Erythroblast (primary cell): ENCODE results near the gene GABRP.
A peak's percentile ranks its signal among the peaks of the same experiment; 100 is the strongest.

Experiments used
- DNase-seq, 2 experiments: peaks; one replicate each; lab custom pipeline; 2025; lab: John Stamatoyannopoulos, UW
- GATA1 ChIP-seq: IDR thresholded peaks from 2 replicates; pipeline ENCODE4 v1.6.1; 2011; ENCODE audit warnings: low read depth, mild to moderate bottlenecking, control low read depth, low read length, moderate library complexity
- POLR2A ChIP-seq: IDR thresholded peaks from 2 replicates; pipeline ENCODE4 v1.6.1; 2011; ENCODE audit warnings: mild to moderate bottlenecking, low read length

Gene GABRP

GRCh38 chr5:170843870-170844269 lies 60.3 kb downstream of the GABRP start:
- no peak for DNase-seq

DNA sequence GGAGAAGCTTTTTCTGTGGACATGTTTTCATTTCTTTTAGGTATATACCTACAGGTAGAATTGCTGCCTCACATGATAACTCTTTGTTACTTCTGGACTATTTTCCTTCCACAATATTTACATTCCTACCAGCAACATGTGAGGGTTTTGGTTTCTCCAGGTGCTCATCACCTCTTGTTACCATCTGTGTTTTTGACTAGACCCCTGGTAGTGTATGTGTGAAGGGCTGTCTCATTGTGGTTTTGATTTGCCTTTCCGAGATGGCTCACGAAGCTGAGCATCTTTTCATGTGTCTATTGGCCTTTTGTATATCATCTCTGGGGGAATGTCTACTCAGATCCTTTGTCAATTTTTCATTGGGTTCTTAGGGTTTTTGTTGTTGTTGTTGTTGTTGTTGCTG lies 61.1 kb downstream of the GABRP start:
- TF ChIP-seq GATA1 (no peak), POLR2A (no peak)
- no peak for DNase-seq

More at GRCh38 chr5:170843870-170844269, 60.3 kb downstream of the GABRP start:
- TF ChIP-seq GATA1 (no peak), POLR2A (no peak)

- TF ChIP-seq POLR2A (no peak), GATA1 (no peak)
- DNase-seq = no peak
Observed at GRCh38 chr5:170846416-170846815, 62.9 kb downstream of the GABRP start.

DNA sequence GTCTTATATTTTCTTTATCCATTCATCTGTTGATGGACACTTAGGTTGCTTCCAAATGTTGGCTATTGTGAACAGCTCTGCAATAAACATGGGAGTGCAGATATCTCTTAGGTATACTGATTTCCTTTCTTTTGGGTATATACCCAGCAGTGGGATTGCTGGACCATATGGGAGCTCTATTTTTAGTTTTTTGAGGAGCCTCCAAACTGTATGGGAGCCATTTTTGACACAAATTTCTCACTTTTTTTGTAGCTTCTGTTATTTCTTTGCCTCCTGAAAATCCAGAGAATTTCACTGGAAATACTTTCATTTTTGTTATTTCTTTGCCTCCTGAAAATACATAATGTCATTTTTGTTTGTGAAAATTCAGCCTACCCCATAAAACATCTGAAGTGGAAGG lies 63.3 kb downstream of the GABRP start:
- TF ChIP-seq POLR2A = no peak
- no peak for TF ChIP-seq GATA1
- no peak for DNase-seq

DNA sequence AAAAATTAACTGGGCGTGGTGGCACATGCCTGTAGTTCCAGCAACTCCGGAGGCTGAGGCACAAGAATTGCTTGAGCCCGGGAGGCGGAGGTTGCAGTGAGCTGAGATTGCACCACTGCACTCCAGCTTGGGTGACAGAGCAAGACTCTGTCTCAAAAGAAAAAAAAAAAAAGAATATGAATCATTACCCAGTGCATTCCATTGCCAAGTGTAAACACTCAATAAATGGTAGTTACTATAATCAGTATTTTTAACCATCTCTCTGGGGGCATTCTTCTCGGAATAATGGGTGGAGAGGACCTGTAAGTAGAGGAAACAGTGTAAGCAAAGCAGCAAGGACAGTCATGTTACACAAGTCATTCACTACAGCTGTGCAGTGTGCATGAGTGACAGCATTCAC lies 64.5 kb downstream of the GABRP start:
- no peak for DNase-seq
- no peak for TF ChIP-seq GATA1
- TF ChIP-seq POLR2A = no peak

GRCh38 chr5:170849374-170849773 lies 65.8 kb downstream of the GABRP start:
- TF ChIP-seq POLR2A (no peak), GATA1 (no peak)
- DNase-seq = no peak

DNA sequence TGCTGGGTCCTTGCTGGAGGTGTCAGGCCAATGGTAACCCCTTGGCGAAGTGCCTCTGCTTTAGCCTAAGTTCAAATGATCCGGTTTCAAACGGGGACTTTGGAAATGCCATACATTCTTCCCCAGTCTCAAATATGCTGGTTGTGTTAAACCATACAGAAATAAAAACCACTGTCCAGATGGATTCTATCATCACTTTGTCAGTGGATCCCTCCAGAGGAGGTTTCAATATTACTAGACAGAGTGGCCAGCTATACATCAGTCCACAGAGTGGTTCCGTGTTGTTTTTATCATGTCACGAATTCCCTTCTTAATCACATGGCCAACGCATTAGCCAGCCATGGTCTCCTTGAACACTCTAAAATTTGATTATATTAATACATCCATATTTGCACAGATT lies 71.0 kb downstream of the GABRP start:
- no peak for DNase-seq
- TF ChIP-seq GATA1 = no peak
- TF ChIP-seq POLR2A = no peak

DNA sequence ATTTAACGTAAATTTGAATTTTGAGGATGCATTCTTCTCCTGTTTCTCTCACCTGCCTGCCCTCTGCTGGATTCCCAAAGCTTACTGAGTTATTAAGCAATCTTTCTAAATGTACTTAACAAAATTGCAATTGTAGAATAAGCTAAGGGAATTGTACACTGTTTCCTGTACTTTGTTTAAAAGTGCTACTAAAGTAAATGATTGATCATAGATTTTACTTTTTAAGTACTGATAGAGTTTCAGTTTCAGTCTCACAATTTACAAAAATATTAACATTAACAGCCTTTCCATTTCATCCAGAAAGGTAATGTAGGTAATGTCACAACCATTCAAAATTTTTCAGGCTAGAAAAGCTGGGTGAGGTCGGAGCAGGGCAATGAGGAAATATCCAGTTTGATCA lies 73.5 kb downstream of the GABRP start:
- no peak for DNase-seq
- TF ChIP-seq POLR2A (no peak), GATA1 (no peak)

- DNase-seq = no peak
- no peak for TF ChIP-seq POLR2A
- TF ChIP-seq GATA1 = no peak
Observed at GRCh38 chr5:170860415-170860814, 76.9 kb downstream of the GABRP start.

DNA sequence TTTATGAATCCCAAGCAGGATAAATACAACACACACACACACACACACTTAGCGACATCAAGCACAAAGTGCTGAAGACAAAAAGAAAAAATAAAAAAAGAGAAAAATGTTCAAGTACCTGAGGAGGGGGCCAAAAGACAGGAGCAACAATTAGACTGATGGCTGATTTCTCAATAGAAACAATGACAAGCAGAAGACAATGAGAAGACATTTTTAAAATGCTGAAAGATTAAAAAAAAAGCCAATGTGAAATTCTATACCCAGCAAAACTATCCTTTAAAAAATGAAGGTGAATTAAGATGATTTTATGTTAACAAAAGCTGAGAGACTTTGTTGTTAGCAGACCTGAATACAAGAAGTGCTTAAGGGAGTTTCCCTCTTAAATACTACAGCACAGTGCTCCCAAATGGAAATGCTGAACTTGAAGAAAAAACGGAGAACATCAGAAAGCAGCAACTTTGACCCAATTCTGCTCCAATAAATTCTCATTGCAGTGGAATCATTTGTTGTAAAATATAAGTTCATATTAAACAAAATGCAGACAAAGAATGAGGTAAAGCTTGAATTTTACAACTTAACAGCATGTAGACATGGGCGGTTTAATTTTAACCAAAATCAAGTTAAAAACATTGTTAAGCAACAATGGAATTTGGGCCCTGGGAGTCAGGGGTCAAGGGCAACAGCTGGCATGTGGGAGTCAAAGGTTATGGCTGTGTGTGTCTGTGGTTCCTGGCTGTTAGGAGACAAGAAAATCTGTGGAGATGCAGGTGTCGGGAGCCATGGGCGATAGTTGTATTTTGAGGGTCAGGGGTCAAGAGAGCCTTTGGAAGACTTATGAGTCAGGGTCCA lies 77.5 kb downstream of the GABRP start:
- no peak for TF ChIP-seq GATA1
- peak; percentile 8 to 14 for DNase-seq

- peak in 1 of 2 experiments; percentile 61 for DNase-seq
- no peak for TF ChIP-seq POLR2A
Observed at GRCh38 chr5:170861667-170861916, 78.1 kb downstream of the GABRP start.

GRCh38 chr5:170861917-170862766 lies 78.6 kb downstream of the GABRP start, which contains the start of gene RANBP17:
Gene RANBP17 (plus strand): TSS chr5:170862018.
- TF ChIP-seq GATA1 (no peak), POLR2A (no peak)
- peak; percentile 52 to 69 for DNase-seq

- TF ChIP-seq POLR2A (no peak), GATA1 (no peak)
- DNase-seq = no peak
Observed at GRCh38 chr5:170863646-170864045, 80.1 kb downstream of the GABRP start.
